ENCODE data around the gene SLC17A9.

The SLC17A9 gene, protein sequence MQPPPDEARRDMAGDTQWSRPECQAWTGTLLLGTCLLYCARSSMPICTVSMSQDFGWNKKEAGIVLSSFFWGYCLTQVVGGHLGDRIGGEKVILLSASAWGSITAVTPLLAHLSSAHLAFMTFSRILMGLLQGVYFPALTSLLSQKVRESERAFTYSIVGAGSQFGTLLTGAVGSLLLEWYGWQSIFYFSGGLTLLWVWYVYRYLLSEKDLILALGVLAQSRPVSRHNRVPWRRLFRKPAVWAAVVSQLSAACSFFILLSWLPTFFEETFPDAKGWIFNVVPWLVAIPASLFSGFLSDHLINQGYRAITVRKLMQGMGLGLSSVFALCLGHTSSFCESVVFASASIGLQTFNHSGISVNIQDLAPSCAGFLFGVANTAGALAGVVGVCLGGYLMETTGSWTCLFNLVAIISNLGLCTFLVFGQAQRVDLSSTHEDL

DNA sequence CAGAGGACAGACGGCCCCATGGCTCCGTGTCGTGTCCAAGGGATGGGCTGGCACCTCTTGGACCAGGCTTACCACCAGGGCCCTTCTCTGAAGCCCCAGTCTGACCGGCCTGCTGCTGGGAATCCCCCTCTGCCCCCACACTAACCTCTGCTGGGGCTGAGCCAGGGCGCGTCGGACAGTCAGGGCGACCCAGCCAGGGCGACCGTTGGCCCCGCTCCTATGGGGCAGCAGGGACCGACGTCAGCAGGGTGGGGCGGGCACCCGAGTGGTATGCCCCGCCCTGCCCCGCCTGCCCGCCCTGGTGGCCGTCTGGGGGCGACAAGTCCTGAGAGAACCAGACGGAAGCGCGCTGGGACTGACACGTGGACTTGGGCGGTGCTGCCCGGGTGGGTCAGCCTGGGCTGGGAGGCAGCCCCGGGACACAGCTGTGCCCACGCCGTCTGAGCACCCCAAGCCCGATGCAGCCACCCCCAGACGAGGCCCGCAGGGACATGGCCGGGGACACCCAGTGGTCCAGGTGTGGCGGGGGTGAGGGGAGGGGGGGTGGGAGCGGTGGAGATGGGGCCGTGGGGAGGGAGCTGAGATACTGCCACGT is at the start of gene SLC17A9:
Gene SLC17A9, plus strand, starts transcription at position 337 of the 595 bp plus-strand sequence. Its CDS starts 122 bp downstream, at position 459.
- peak; percentile 56 for DNase-seq

- no peak for DNase-seq
Observed at GRCh38 chr20:62902926-62903615, 49.4 kb upstream of the SLC17A9 start.

GRCh38 chr20:62905536-62906117 is 46.9 kb upstream of the SLC17A9 start:
- DNase-seq = no peak

- DNase-seq = no peak
Observed at GRCh38 chr20:62906209-62906608, 46.3 kb upstream of the SLC17A9 start.

GRCh38 chr20:62906647-62907375 is 45.7 kb upstream of the SLC17A9 start:
- no peak for DNase-seq

DNA sequence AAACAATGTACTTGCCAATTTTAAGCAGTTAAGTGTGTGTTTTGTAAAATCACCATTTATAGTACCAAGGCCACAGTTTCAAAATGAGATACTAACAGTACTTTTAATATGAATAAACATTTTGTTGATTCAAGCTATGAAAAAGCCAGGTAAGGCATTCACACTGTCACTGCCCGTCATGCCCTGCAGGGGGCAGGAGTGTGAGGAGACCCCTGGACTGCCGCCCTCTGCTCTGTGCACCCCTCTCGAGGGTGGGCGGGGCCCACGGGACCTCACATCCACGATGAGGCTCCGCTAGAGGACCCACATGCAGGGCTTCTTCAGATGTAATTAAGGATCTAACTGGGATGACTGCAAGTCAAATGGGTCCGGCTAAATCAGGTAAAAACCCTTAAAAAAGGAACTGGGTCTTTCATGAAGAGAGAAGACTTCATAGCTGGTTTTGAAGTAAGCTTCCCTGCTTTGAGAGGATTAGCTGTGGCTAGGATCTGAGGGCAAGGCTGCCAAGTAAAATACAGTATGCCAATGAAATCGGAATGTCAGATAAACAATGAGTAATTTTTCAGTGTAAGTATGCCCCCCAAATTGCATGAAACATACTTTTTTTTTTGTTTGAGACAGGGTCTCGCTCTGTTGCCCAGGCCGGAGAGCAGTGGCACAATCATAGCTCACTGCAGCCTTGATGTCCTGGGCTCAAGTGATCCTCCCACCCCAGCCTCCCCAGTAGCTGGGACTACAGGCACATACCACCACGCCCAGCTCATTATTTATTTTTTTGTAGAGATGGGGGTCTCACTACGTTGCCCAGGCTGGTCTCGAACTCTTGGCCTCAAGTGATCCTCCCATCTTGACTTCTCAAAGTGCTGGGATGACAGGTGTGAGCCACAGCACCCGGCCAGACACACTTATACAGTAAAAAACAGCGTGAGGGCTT is 44.9 kb upstream of the SLC17A9 start:
- no peak for DNase-seq

DNA sequence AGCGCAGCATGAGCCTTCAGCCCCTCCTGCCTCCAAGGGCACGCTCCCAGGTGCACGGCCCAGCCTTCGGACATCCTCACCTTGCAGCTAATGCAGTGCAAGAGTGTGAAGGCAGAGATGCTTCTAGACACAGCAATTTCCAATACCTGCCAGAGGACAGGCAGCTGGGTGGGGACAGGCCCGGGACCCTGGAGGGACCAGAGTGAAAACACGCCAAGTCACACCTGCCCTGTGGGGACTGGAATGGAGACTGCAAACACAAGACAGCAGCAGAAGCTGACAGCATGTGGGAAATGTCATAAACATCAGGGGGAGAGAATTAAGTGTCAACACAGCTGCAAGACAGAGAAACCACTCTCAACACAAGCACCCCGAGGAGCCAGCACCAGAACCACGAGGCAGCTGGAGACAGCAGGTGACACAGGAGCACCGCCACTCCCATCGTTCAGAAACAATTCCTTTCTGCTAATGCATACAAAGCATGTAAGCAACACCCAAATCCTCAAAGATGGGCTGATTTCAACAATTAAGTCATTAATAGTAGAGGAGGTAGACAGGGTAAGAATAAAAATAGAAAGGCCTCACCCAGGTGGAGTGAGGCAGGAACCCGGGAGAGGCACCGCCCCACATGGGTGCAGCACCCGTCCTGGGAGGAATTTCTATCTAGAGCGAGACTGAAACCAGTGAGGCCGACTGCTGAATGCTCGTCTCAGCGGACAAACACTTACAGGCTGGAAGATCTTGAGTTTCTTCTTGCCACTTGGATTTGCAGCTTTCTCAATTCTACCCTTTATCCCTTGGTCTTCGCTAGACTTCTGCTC is 43.3 kb upstream of the SLC17A9 start:
- no peak for DNase-seq

- no peak for DNase-seq
Observed at GRCh38 chr20:62910217-62910766, 42.2 kb upstream of the SLC17A9 start.

DNA sequence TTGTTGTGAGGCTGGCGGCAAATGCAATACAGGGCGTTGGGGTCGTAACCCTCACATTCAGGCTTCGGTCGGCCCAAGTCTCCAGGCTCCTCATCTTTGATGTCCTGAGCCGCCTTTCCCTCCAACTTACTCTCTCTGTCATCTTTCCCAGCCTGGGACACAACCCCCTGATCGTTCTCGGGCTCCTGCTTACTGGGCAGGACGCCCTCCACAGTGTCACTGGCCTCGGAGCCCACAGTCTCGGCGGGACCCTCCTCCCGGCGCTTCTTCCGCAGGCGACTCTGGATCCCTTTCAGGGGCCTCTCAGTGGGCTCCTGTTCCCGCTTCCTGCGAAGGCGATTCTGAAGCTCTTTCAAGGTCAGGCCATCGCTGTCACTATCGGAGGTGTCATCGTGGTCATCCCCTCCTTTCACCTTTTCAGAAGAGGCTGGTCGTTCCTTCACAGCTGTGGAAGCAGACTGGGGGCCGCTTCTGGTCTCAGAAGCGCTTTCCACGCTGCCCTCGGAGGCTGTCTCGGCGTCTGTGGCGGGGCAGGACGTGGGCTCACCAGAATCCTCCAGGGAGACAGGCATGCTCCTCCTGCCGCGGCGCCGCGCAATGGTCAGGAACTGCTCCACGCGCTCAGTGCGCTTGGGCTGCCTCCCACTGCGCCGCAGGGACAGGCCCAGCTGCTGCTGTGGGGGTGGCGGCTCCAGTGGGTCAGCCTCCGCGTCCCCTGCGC is 41.6 kb upstream of the SLC17A9 start:
- no peak for DNase-seq

- no peak for DNase-seq
Observed at GRCh38 chr20:62911701-62912280, 40.7 kb upstream of the SLC17A9 start.

- DNase-seq = no peak
Observed at GRCh38 chr20:62913043-62913630, 39.4 kb upstream of the SLC17A9 start.

DNA sequence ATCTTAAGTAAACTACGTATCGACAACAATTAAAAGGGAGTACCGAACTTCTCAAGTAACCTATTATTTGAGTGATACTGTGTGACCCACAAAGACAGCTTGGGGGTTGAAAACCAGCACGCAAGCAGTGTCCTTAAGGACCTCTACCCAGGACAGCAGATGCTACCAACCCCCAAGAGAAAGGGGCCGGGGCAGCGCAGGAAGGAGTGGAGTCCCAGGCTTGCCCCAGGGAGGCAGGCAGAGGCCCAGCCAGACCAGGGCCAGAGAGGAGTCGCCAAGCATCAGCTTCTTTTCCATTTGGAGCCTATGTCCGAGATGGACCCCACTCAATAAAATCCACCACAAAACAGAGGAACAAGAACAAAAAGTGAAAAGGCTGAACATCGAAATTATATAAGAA is 38.1 kb upstream of the SLC17A9 start:
- DNase-seq = no peak

GRCh38 chr20:62914970-62915457 is 37.5 kb upstream of the SLC17A9 start:
- DNase-seq = no peak

DNA sequence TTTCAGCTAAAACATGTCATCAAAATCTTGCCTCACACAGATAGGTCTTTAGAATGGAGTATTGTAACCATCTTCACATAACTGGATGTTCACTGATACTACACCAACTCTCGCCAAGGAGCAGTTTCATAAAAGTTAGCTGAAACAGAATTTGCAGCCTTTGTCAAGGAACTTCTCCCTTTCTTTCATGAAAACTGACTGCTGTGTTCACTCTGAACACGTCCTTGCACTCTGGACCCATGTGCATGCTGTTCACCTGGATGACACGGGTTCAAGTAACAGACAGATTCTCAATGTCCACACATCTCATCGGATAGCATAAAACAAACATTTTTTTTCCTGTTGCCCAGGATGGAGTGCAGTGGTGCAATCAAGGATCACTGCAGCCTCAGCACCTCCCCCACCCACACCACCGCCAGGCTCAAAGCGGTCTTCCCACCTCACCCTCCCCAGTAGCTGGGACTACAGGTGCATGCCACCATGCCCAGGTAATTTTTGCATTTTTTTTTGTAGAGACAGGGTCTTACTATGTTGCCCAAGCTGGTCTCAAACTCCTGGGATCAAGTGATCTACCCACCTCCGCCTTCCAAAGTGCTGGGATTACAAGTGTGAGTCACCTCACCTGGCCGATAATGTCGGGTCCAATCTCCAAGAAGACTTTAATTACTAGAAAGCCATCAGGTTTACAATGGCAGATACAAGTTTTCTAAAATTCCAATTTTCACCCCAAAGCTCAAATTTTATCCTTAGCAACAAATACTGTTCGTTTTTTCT is 35.6 kb upstream of the SLC17A9 start:
- no peak for DNase-seq

- no peak for DNase-seq
Observed at GRCh38 chr20:62917720-62918119, 34.8 kb upstream of the SLC17A9 start.

DNA sequence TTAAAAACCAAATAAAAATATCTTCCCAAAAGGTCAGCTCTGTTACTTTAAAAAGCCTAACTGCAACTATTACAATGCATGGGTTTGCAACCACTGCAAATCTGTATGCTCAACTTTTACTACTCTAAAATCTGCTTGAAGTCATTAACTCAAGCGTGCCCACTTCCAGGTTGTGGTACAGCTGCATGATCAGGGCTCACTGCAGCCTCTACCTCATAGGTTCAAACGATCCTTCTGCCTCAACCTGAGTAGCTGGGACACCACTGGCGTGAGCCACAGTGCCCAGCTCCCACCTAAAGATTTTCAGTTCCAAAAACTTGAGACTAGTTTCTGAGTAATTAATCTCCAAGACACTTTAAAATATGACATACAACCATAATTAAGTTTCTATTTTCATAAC is 34.4 kb upstream of the SLC17A9 start:
- no peak for DNase-seq

- DNase-seq = peak; percentile 15
Observed at GRCh38 chr20:62918831-62919230, 33.7 kb upstream of the SLC17A9 start.

Measured in KG1 (cell line).